Endothelial cell of umbilical vein (primary cell): Measurements from ENCODE around the gene GRIK3. TPM values are rescaled to one million over a fixed set of nuclear protein-coding genes. Genes with fewer than 3 reads are reported as not detected.

Experiments
- BruUV-seq: library from RNA; stranded (reverse); fragments of 400-500 nt; replicated peaks from 2 replicates; lab custom pipeline; 2021; lab: Mats Ljungman, UMichigan
- CTCF ChIA-PET: fragments of 300-600, 350-600 bp; sonication (Branson Sonifier 250); formaldehyde crosslinking; loops from one replicate; lab custom pipeline; 2021; ENCODE audit warnings: antibody characterized with exemption, inconsistent platforms; lab: Charles Lee
- POLR2A ChIA-PET: fragments of 300-600, 350-600 bp; sonication (Branson Sonifier 250); formaldehyde crosslinking; loops from one replicate; lab custom pipeline; 2021; ENCODE audit warnings: antibody characterized with exemption, inconsistent platforms; lab: Charles Lee
- DNase-seq: peaks from one replicate; pipeline ENCODE4 v3.0.0-alpha.2; 2011; ENCODE audit warnings: low read depth, low spot score
- FAIRE-seq: peaks from 2 replicates; lab custom pipeline; 2011; peaks lifted over from hg19 to GRCh38; lab: Jason Lieb, UNC
- H2AFZ ChIP-seq: 2 replicates; pipeline ENCODE4 v1.6.0; 2012; ENCODE audit warnings: low read depth, low read length, control low read depth, inconsistent platforms
- H3K27ac ChIP-seq: 2 replicates; pipeline ENCODE4 v1.5.1; 2011; ENCODE audit warnings: low read depth, mild to moderate bottlenecking, control low read depth, low read length, moderate library complexity; ENCODE audit not compliant: insufficient read depth
- H3K27me3 ChIP-seq, 2 experiments: 2 replicates each; pipeline versions ENCODE4 v1.6.0 to v1.6.1; 2011; ENCODE audit warnings: low read length in 2 of 2, mixed read lengths in 1 of 2; ENCODE audit not compliant: control insufficient read depth in 2 of 2, insufficient read depth in 2 of 2
- H3K36me3 ChIP-seq, 2 experiments: 2 replicates in 1 of 2; 3 replicates in 1 of 2; pipeline ENCODE4 v1.5.1; 2011; ENCODE audit warnings: low read length in 2 of 2, mild to moderate bottlenecking in 1 of 2, moderate library complexity in 1 of 2; ENCODE audit not compliant: control insufficient read depth in 2 of 2, insufficient read depth in 2 of 2; ENCODE audit errors: extremely low read depth in 1 of 2
- H3K4me1 ChIP-seq: 3 replicates; pipeline ENCODE4 v1.5.1; 2011; ENCODE audit warnings: mild to moderate bottlenecking, low read length; ENCODE audit not compliant: control insufficient read depth, insufficient read depth; ENCODE audit errors: extremely low read depth
- H3K4me2 ChIP-seq: 2 replicates; pipeline ENCODE4 v1.6.1; 2011; ENCODE audit warnings: low read length, control low read depth, mixed read lengths; ENCODE audit not compliant: insufficient read depth
- H3K4me3 ChIP-seq, 3 experiments: fragments of 200-600 bp in 1 of 3; sonication (generic), shearing (Covaris generic) in 1 of 3; replicated peaks in 1 of 3; 2 replicates each; pipeline ENCODE4 v1.5.1; 2011 to 2016; ENCODE audit warnings: control low read depth in 3 of 3, low read length in 3 of 3, mild to moderate bottlenecking in 2 of 3, inconsistent platforms in 1 of 3, low read depth in 1 of 3, moderate library complexity in 1 of 3; ENCODE audit not compliant: insufficient read depth in 1 of 3
- H3K79me2 ChIP-seq: 2 replicates; pipeline ENCODE4 v1.6.0; 2012; ENCODE audit warnings: low read length, inconsistent platforms; ENCODE audit not compliant: control insufficient read depth, insufficient read depth
- H3K9ac ChIP-seq: replicated peaks from 2 replicates; pipeline ENCODE3; 2011; ENCODE audit warnings: low read length, control low read depth; ENCODE audit not compliant: insufficient read depth; ENCODE audit errors: extremely low read depth
- H3K9me1 ChIP-seq: replicated peaks from 3 replicates; pipeline ENCODE4 v1.6.0; 2011; ENCODE audit warnings: mild to moderate bottlenecking, low read length; ENCODE audit not compliant: control insufficient read depth, insufficient read depth; ENCODE audit errors: extremely low read depth
- H3K9me3 ChIP-seq: replicated peaks from 2 replicates; pipeline ENCODE4 v1.5.1; 2012; ENCODE audit warnings: low read length, inconsistent platforms; ENCODE audit not compliant: control insufficient read depth, insufficient read depth
- H4K20me1 ChIP-seq: replicated peaks from 2 replicates; pipeline ENCODE3; 2011; ENCODE audit warnings: mild to moderate bottlenecking, low read length; ENCODE audit not compliant: control insufficient read depth, insufficient read depth; ENCODE audit errors: extremely low read depth
- EZH2 ChIP-seq: IDR thresholded peaks from 2 replicates; pipeline ENCODE4 v1.6.1; 2012; ENCODE audit warnings: borderline replicate concordance, low read depth, mild to moderate bottlenecking, moderate library complexity, low read length, inconsistent platforms; ENCODE audit not compliant: severe bottlenecking
- FOS ChIP-seq: IDR thresholded peaks from 2 replicates; pipeline ENCODE4 v1.6.1; 2011; ENCODE audit warnings: mild to moderate bottlenecking, low read length, moderate library complexity, borderline replicate concordance; ENCODE audit not compliant: insufficient read depth
- GATA2 ChIP-seq: IDR thresholded peaks from 2 replicates; pipeline ENCODE4 v1.7.0; 2011; ENCODE audit warnings: low read depth, mild to moderate bottlenecking, moderate library complexity, mixed read lengths, low read length; ENCODE audit not compliant: insufficient read length, insufficient read depth
- JUN ChIP-seq: IDR thresholded peaks from 2 replicates; pipeline ENCODE4 v1.6.1; 2011; ENCODE audit warnings: borderline replicate concordance, low read depth; ENCODE audit not compliant: insufficient read length, insufficient read depth
- MAX ChIP-seq: IDR thresholded peaks from 2 replicates; pipeline ENCODE4 v1.6.1; 2011; ENCODE audit not compliant: insufficient read depth, insufficient read length
- MYC ChIP-seq: IDR thresholded peaks from one replicate; pipeline ENCODE4 v1.6.1; 2011; ENCODE audit warnings: mild to moderate bottlenecking, low read depth, low read length
- POLR2A ChIP-seq: IDR thresholded peaks from 2 replicates; pipeline ENCODE4 v1.6.1; 2012; ENCODE audit warnings: low read depth, mild to moderate bottlenecking, control low read depth, low read length
- POLR2AphosphoS5 ChIP-seq: IDR thresholded peaks from 2 replicates; pipeline ENCODE4 v1.6.1; 2012; ENCODE audit warnings: low read depth, mild to moderate bottlenecking, control low read depth, low read length, moderate library complexity; ENCODE audit not compliant: insufficient read depth
- dilution Hi-C: fragments of 300-500 bp; cut with MboI; formaldehyde crosslinking; loops from one replicate; pipeline ENCODE4 v1.15.0; 2019; ENCODE audit warnings: low sequenced_read_pairs; ENCODE audit not compliant: extremely low pct_ligation_motif_present
- intact Hi-C: fragments of 100-400 bp; cut with micrococcal nuclease; formaldehyde crosslinking; loops from one replicate; pipeline ENCODE4 v1.10.0; 2022
- polyA plus RNA-seq, 4 experiments: library from polyadenylated mRNA; depleted of rRNA in 3 of 4; stranded (reverse) in 3 of 4; unstranded in 1 of 4; fragments of >200 nt; gene quantifications; 2 replicates each; pipeline versions ENCODE4 v1.2.1 to v1.2.3, GENCODE V29; 2011 to 2012; ENCODE audit warnings: missing spikeins in 1 of 4
- total RNA-seq: library from RNA; stranded (reverse); gene quantifications from 2 replicates; pipeline ENCODE4 v1.2.3, GENCODE V29; 2021
- TF ChIP-seq, protein P1 (sequence below), 2 donors: IDR thresholded peaks; 1 replicate in 1 of 2; 2 replicates in 1 of 2; pipeline ENCODE4 v1.5.1; 2011; ENCODE audit warnings: low read length in 2 of 2, mild to moderate bottlenecking in 2 of 2, moderate library complexity in 2 of 2, control low read depth in 1 of 2, inconsistent platforms in 1 of 2, low read depth in 1 of 2; ENCODE audit not compliant: insufficient read depth in 1 of 2; ENCODE audit errors: extremely low read depth in 1 of 2

The GRIK3 gene
- total and polyA plus RNA-seq, 2 donors (not counting 3 experiments of a cell fraction or from before 2014, with no cell fraction given) = not detected

GRCh38 chr1:36872858-36873257 lies 161.5 kb downstream of the GRIK3 start:
- ChIA-PET CTCF (no interaction called here), POLR2A (no interaction called here)
- no peak overlapping the region for H3K4me3 ChIP-seq
- no peak overlapping the region for H2AFZ ChIP-seq
- intact Hi-C loops (no loop called here), dilution Hi-C loops (no loop called here)
- H3K27ac ChIP-seq = no peak overlapping the region
- H3K4me1 ChIP-seq = no peaks in the 10 kb centered on the region
- no peaks in the 10 kb centered on the region for H4K20me1 ChIP-seq
- DNase-seq = no peak
- no peaks in the 10 kb centered on the region for H3K36me3 ChIP-seq
- H3K4me2 ChIP-seq = no peak overlapping the region
- no TSS peak for BruUV-seq
- TF ChIP-seq, protein P1, sequence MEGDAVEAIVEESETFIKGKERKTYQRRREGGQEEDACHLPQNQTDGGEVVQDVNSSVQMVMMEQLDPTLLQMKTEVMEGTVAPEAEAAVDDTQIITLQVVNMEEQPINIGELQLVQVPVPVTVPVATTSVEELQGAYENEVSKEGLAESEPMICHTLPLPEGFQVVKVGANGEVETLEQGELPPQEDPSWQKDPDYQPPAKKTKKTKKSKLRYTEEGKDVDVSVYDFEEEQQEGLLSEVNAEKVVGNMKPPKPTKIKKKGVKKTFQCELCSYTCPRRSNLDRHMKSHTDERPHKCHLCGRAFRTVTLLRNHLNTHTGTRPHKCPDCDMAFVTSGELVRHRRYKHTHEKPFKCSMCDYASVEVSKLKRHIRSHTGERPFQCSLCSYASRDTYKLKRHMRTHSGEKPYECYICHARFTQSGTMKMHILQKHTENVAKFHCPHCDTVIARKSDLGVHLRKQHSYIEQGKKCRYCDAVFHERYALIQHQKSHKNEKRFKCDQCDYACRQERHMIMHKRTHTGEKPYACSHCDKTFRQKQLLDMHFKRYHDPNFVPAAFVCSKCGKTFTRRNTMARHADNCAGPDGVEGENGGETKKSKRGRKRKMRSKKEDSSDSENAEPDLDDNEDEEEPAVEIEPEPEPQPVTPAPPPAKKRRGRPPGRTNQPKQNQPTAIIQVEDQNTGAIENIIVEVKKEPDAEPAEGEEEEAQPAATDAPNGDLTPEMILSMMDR (IDR thresholded peaks at IDR 0.05; ENCODE audit: extremely low read depth in 1 of 2, insufficient read depth in 1 of 2, low read depth in 1 of 2, low read length in 2 of 2) = no peak
- no peak for TF ChIP-seq GATA2
- TF ChIP-seq POLR2A = no peak
- no peak for TF ChIP-seq FOS
- TF ChIP-seq EZH2 = no peak
- no peak for TF ChIP-seq MYC
- no peak for TF ChIP-seq MAX
- TF ChIP-seq POLR2AphosphoS5 = no peak
- no peak for TF ChIP-seq JUN
- FAIRE-seq = no peak
- H3K79me2 ChIP-seq = no peaks in the 10 kb centered on the region
- no peaks in the 10 kb centered on the region for H3K9me1 ChIP-seq
- no peaks in the 10 kb centered on the region for H3K9me3 ChIP-seq
- no peaks in the 10 kb centered on the region for H3K27me3 ChIP-seq
- H3K9ac ChIP-seq = no peak overlapping the region
